ENCODE measurements around the gene TPD52L1.

The TPD52L1 gene

GRCh38 chr6:125312950-125313349 is 159.4 kb downstream of the TPD52L1 start:
- DNase-seq, result no peak

All from NCI-H2081 (cell line).